Stimulated activated CD8-positive, alpha-beta memory T cell treated with anti-CD3 and anti-CD28 coated beads, Interleukin-15, amount 100 ng/mL, for 24 hours (primary cell): ENCODE results near the gene HECW1.

Source experiments
- DNase-seq: peaks from one replicate; pipeline ENCODE4 v3.0.0-alpha.2; 2020; ENCODE audit warnings: low read depth

The HECW1 gene

DNA sequence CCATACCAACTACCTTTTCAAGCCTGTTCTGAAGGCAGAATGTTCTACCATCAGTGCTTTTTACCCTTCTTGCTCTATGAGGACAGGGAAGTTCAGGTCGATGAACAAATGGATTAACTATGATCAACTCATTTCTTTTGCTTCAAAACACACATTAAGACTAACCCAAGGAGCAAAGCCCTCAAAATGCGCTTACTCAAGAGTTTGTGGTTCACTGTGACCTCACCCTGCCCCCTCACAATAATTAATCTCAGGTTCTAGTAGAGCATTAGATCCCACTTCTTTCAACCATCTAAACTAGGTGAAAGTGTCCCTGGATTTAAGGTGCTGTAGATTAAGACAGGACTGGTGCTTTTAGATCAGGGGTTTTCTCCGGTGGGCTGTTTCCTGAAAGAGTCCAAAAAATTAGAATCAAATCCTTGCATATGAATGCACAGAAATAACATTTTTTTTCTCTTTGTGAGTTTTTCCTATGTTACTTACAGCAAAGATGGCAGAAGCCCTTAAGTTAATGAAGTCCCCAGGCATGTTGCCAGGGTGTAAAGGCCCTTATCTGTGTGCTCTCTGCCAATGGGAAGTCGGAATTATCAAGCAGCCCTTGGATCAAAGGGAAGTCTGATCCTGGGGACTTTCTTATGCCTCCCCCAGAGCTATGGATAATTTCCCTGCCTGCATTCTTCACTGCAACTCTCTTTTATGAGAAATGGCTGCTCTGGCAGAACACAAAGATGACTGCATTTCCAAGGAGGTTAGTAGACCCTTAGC, 264.9 kb downstream of the HECW1 start:
- DNase-seq = no peak

DNA sequence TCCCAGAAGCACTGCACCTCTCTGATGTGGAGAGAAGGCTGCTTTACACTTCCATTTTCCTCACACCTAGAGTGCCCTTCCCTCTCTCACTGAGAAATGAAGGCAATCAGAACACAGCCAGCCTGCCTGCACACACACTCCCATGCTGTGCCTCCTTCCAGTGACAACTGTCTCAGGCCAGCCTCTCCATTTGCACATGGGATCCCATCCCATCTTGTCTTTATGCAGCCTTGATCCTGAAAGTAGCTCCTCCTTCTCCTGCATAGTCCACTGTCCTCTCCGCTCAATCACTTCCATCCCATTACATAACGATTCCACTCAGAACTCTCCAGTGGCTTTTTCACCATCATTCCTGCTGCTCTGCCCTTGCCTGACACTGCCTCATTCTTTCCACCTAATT, 266.8 kb downstream of the HECW1 start:
- DNase-seq = no peak

DNA sequence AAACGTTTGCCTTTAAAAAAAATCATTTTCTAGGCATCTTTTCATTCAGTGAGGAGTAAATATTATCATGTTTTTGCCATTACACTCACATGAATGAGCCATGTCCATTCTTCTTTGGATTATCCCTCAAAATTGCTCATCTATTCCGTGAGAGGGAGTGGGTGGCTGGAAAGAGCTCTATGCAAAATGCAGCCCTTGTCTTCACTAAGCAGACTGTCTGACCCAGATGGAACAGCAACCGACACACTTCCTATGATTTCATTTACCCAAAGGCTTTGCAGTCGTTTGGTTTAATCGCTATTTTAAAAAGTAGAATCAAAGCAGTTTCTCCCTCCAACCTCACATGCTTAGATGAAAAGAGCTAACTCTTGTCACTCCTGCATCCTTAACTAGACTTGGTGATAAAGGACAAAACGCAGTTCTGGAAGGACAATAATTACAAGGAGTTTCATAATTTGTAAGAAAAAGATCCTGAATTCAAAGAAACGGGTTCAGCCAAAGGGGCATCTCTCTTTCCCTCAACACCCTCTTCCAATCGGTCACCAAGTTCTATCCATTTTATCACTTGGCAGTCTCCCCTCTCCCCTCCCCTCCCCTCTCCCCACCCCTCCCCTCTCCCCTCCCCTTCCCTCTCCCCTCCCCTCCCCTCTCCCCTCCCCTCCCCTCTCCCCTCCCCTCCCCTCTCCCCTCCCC, 272.3 kb downstream of the HECW1 start:
- no peak for DNase-seq

DNA sequence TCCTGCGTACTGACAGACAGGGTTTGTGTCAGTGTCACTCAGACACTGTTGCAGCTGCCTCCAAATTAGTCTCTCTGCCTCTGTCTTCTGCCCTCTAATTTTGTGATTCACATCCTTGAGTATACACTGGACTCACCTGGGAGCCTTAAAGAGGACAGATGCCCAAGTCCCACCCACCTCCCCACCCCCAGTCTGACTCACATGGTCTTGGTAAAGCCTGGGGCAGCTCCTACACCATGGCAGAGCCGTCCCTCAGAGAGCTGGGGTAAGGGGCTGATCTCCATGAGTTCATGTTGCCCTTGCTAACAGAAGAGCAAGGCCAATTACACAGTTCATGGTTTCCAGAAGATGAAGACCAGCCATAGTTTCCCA, 272.8 kb downstream of the HECW1 start:
- no peak for DNase-seq

DNA sequence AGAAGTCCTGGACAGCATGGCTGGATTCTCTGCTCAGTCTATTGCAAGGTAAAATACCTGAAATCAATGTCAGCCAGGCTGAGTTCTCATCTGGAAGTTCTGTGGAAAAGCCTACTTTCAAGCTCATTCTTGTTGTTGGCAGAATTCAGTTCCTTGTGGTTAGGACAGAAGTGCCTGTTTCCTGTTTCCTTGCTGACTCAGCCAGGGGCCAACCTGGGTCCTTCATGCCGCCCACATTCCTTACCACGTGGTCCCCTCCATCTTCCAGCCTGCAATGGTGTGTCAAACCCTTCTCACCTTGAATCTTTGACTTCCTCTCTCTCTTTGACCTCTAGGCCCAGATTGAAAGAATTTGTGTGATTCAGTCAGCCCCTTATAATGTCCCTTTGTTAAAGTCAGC, 273.4 kb downstream of the HECW1 start:
- DNase-seq = no peak

DNA sequence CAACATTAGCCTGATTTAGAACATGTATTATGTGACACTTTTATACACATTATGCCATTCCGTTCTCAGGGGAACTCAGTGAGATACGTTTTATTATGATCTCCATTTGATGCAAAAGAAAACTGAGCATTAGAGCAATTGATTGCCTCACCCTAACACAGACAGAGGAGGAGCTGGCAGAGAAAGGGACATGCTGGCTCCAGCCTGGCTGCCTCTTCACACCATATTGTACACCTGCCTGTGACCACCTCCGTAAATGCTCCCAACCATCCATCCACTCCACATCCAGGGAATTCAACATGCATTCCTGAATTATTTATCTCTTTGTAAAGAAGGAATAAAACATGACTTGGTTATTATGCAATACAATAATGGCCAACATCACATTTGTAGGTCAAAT, 275.5 kb downstream of the HECW1 start:
- DNase-seq = no peak

DNA sequence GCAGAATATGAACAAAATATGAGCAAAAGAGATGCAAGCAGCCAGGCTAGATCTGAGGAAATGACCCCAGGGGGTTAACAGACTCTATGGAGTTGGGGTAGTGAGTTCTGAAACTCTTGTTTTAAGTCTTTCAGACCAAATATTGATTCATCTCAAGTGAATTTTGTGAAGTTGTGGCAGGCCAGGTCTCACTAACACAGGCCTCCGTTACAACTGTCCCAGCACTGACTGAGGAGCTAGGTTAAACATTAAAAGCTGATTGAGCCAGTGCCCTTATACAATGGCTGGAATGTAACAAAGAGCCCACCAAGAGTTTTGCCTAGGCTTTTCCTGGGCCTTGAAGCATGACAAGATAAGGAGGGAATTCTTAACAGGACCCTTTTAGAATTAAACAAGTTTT, 278.1 kb downstream of the HECW1 start:
- DNase-seq = no peak

DNA sequence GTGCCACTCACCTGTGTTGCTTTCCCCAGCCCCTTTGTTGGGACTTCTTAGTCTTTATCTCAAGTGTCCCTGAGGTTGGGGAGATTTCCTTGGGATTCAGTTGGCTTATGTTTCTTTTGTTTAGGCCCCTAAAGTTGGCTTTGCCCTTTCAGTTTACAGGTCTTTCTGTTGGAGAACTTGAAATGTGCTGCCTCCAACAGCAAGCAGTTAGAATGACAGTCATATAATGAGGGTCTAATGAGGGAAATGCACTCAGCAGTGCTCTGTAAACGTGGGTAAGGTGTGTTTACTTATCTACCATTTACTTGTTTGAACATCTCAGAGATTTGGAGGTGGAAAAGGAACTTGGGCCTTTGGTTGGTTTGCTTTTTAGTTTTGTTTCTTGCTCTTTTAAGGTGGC, 279.1 kb downstream of the HECW1 start:
- no peak for DNase-seq

DNA sequence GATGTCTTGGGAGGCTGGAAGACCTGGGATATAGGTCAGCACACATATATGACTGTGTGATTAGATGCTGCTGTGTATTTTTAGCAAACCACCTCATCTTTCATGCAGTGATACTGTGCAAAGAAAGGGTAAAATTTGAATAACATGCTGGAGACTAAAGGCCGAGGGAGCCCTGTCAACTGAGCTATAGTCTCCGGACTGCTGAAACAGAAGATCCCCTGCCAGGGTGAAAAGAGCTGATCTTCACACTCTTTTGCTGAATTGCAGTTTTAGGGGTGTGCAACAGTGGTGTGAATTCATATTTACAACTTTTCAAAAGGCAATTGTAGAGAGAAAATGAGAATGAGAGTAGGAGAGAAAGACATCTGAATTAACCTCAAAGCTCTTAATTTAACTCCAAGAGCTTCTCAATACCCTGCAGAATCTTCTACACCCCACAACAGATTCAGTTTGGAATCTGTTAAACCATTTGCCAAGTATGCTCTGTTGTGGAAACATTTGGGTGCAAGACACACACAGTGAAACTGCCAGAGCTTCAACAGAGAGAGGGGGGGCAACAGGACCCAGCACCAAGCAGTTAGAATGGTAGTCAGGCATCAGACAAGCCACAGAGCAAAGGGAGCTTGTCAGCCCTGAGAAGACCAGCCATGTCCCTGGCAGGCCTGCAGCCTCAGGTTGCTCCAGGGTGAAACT, 280.3 kb downstream of the HECW1 start:
- DNase-seq = no peak

DNA sequence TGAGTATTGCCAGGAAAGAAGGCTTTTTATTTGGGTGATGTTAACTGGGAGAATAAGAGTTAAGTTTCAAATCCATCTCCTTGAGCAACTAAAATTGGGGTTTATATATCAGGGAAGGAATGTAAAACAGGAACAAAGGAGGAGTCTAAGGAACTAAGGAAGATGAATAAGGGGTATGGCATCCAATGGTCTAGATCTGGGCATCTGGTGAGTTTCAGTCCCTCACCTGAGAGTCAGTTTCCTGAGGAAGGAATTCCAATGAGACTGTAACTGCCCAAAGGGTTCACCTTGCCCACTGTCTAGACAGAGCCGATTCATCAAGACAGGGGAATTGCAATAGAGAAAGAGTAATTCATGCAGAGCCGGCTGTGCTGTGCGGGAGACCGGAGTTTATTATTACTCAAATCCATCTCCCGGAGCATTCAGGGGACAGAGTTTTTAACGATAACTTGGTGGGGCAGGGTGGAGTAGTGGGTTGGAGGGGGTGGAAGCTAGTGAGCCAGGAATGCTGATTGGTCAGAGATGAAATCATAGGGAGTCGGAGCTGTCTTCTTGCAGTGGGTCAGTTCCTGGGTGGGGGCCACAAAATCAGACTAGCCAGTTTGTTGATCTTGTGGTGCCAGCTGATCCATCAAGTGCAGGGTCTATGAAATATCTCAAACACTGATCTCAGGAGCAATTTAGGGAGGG, 282.1 kb downstream of the HECW1 start:
- DNase-seq = no peak

DNA sequence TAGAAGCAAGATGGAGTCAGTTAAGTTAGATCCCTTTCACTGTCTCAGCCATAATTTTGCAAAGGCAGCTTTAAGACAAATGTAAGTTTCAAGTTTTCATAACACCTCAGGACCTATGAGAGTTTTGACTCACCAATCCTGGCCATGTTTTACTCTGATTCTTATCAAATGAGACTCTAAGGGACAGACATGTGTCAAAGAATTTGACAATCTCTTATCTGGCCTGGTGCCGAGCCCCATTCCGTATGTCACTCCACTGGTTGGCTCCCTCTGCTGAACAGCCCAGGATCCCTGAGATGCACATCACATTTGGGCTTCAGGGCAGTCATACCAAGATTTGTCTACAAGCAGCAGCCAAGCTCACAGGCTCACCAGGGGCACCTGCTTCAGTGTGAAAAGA, 282.9 kb downstream of the HECW1 start:
- DNase-seq = no peak

DNA sequence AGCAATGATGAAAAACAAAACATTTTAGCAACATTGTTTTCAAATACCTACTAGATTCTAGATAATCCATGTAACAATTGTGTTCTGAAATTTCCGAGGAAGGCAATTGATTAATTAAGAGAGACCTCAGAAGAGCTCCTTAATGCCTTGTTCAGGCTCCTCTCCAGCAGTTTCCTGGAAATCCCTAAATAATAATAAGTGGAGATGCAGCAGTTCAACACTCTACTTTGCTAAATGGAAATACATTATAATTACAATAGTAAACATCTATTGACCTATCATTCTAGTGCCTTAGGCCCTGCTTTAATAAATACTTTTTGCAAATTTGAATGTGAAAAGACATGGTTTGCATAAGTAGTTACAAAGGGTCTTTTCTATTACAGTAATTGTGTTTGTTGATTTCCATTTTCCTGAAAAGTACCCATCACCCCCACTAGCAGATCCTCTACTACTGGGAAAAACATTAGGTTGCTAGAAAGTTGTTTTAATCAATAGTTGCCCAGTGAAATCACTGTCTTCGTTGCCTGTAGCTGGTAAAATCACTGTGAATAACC, 283.8 kb downstream of the HECW1 start:
- DNase-seq = no peak

DNA sequence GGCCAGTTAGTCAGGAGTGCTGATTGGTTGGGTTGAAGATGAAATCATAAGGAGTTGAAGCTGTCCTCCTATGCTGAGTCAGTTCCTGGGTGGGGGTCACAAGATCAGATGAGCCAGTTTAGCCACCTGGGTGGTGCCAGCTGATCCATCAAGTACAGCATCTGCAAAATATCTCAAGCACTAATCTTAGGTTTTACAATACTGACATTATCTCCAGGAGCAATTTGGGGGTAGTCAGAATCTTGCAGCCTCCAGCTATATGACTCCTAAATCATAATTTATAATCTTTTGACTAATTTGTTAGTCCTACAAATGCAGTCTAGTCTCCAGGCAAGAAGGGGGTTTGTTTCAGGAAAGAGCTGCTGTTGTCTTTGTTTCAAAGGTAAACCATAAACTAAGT, 286.4 kb downstream of the HECW1 start:
- DNase-seq = no peak

DNA sequence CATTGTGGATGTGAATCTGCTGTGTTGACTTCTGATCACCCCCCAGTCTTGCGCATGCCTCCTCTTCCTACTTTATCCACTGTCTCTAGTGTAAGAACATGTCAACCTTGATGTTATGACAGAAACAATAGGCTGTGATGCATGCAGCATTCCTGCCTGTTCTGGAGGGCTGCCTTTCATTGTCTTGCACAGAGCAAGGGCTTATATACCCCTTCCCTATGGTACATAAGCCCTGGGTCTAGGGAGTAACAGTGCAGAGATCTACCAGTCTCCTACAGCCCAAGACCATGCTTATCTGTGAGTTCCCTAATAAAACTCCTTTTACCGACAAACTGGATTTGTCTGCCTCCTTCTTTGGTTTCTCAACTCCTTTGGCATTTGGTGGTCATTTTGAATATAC, 293.5 kb downstream of the HECW1 start:
- no peak for DNase-seq

DNA sequence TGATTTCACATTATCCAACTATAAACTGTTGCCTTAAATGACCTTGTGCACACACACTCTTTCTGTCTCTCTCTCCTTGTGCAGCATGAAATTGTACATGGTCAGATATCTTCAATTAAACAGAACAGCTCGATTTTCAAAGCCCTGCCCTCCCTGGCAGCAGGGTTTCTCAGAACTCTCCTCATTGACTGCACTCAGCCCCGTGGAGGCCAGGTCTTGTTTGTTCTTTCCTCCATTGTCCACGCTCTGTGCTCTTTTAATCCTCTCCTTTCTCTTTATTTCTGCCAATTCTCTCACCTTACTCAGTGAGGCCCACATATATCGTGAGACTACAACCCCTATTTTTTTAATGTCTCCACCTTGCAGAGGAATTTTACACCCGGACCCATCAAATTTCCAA, 294.5 kb downstream of the HECW1 start:
- no peak for DNase-seq

DNA sequence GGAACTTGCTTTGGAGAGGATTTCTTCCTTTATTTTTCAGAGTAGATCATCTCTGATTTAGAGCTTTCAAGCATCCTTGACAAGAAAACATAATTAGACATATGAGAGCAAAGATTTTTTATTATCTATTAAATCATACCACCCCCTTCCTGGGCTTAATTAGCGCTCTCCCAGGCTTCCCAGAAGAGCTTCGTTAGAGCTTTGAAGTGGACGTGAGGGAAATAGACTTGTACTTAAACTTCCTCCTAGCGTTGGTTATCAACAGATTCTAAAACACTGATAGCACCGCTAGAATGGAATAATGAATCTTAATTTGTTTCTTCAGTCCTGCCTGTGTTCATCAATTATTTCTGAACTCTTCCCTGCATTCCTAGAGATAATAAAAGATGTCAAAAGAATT, 296.5 kb downstream of the HECW1 start:
- DNase-seq = no peak

DNA sequence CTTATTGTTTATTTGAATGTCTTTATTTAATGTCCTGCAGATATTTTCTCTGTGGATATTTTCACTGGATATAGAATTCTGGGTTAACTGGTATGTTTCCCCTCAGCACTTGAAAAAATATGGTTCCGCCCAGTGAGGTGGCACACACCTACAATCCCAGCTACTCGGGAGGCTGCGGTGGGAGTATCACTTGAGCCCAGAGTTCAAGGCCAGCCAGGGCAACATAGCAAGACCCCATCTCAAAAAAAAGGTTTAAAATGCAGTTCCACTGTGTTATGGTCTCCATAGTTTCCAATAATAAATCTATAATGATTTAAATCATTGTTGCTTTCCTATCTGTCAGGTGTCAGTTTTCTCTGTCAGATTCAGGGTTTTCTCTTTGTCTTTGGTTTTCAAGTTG, 305.0 kb downstream of the HECW1 start:
- DNase-seq = no peak

DNA sequence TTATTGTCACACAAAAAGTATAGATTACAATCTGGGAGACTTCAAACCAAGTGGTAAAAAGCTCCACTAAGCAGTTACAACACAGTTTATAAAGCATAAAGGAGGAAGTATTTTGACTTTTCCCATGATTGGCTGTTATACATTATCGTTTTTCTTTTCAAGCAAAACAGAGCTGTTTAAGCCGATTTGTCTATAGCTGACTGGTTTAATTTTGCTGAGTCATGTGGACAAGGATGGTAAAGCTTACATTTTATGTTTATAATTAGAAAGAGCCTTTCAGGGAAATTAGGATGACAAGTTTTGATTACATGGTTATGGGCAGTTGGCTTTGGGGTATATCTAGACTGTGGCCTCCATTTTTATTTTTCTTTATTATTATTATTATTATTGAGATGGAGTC, 318.0 kb downstream of the HECW1 start:
- DNase-seq = no peak

DNA sequence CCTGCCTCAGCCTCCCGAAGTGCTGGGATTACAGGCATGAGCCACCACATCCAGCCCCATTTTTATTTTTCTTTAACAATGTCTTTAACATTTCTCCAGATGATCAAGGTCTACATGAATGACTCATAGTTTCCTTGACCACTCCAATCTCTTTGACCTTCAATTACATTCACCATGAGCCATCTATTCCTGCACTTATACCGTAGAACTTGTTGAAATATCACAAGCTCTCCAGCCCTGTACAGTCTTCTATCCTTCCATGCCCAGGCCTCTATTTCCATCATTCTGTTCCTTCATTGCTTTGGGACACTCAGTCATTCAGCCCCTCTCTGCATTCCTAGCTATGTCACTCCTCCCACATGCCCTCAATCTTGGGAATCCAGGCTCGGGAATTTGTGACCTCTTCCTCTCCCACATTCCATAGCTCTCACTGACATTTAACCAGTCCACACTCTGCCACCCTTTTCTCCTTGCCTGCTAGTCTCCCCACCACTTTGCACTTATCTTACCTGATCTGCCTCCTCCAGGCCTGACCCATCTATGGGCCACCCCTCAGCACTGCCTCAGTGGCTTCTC, 318.7 kb downstream of the HECW1 start:
- no peak for DNase-seq

DNA sequence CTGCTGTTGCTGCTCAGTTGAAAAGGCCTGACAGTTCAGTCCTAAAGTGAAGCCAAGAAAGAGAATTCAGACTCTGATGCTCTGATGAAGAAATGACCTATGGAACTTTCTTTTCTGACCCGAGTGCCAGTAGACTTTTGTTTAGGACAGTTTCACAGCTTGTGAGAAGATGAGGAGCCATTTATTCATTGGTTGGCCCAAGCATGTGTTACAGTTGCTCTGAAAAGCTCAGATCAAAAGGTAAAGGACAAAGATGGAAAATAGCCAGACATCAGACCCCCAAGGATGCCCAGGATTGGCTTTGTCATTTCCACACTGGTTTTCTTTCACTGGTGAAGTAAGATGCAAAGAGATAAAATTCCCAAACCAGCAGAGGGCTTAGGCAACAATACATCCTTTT, 321.2 kb downstream of the HECW1 start:
- no peak for DNase-seq

DNA sequence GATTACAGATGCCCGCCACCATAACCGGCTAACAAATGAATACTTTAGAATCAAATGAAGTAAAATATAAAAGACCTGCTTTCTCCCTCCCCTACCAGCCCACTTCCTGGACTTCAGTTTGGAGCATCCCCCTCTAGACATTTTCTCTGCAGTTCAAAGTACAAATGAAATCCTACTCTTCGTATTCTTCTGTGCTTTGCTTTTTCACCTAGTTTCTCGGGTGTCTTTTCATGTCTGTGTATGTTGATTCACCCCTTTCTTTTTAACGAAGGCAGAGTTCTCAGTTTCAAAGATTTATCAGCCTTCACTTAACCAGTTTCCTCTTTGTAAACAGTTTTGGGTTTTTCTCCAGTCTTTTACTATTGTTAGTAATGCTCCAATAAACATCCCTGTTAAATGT, 324.6 kb downstream of the HECW1 start:
- DNase-seq = no peak

DNA sequence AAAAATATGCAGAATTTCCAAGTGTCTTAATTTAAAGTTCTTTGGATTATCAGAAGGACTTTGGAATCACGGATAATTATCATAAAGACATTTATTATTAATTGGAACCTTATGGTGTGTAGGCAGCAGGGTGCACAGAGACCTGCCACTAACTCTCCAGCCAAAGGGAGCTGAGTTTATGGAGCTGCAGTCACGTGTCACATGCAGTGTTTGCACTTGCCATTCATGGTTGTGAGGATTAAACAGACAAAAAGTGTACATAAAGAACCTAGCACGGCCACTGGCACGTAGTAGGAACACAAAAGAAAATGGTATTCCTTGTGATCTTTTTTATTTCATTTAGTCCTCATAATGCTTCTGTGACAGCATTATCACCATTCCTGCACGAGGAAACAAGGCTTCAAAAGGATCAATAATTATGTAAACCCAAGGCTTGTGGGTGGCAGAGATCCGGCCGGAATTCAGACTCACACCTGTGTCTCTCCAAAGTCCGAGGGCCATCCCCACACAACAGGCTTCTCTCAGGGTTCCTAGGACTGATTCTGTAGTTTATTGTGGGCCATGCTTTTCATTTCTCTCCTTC, 326.5 kb downstream of the HECW1 start:
- DNase-seq = no peak
